ENCODE data around the gene PGAP3. TPM values are rescaled to one million over a fixed set of nuclear protein-coding genes. Genes with fewer than 3 reads are reported as not detected.

Gene PGAP3
- polyA plus RNA-seq, 3 donors, result 8.3 to 19.3 (median 9.2) TPM

- Mint-ChIP-seq H3K27ac (no peak overlapping the region), H3K9me3 (peaks cover 0 to 2% (median 0%) of the 10 kb centered on the region in 7 donors), H3K27me3 (ENCODE audit: low read depth in 3 of 3) (peaks cover 0 to 5% (median 1%) of the 10 kb centered on the region in 3 donors), H3K4me1 (peaks cover 6% of the 10 kb centered on the region), H3K4me3 (no peak overlapping the region), H3K36me3 (peaks cover 26 to 38% of the 10 kb centered on the region in 2 donors)
- DNase-seq, result no peak
- Histone ChIP-seq H3K36me3 (replicated peaks in 1 of 2; ENCODE audit: control insufficient read depth in 1 of 2, insufficient read depth in 2 of 2, low read length in 2 of 2) (peaks cover 19 to 31% of the 10 kb centered on the region in 2 donors), H3K4me2 (replicated peaks; ENCODE audit: extremely low read depth, low read length, poor library complexity, severe bottlenecking) (no peak overlapping the region), H4K20me1 (ENCODE audit: insufficient read depth, low read length) (no peaks in the 10 kb centered on the region), H3K4me3 (replicated peaks in 1 of 3; ENCODE audit: low read depth in 2 of 3, low read length in 3 of 3) (no peak overlapping the region), H3K79me2 (ENCODE audit: insufficient read depth, low read length) (peaks cover 5% of the 10 kb centered on the region), H3K9ac (ENCODE audit: insufficient read depth, low read length, poor library complexity, severe bottlenecking) (no peak overlapping the region), H3K27ac (ENCODE audit: low read depth in 1 of 2, low read length in 2 of 2) (no peak overlapping the region), H3K9me3 (replicated peaks in 1 of 2; ENCODE audit: control insufficient read depth in 1 of 2, insufficient read depth in 1 of 2, low read length in 2 of 2) (no peaks in the 10 kb centered on the region), H2AFZ (ENCODE audit: insufficient read depth, low read depth, low read length, poor library complexity, severe bottlenecking) (no peak overlapping the region), H3K4me1 (ENCODE audit: control insufficient read depth in 1 of 2, insufficient read depth in 2 of 2, low read length in 2 of 2) (peaks cover 6 to 9% of the 10 kb centered on the region in 2 donors), H3K27me3 (ENCODE audit: control insufficient read depth in 2 of 2, insufficient read depth in 2 of 2, low read length in 2 of 2) (no peaks in the 10 kb centered on the region)
- intact Hi-C loops (cut with micrococcal nuclease), result loop anchor here in 1 of 2 donors (5.0 kb wide), 1 partner anchor 37 kb away; the partner anchor contains the start of gene PGAP3
- 96% methylated on average over 8 of the region's 13 CpGs for WGBS (ENCODE audit: insufficient coverage)
- TF ChIP-seq, protein P1, sequence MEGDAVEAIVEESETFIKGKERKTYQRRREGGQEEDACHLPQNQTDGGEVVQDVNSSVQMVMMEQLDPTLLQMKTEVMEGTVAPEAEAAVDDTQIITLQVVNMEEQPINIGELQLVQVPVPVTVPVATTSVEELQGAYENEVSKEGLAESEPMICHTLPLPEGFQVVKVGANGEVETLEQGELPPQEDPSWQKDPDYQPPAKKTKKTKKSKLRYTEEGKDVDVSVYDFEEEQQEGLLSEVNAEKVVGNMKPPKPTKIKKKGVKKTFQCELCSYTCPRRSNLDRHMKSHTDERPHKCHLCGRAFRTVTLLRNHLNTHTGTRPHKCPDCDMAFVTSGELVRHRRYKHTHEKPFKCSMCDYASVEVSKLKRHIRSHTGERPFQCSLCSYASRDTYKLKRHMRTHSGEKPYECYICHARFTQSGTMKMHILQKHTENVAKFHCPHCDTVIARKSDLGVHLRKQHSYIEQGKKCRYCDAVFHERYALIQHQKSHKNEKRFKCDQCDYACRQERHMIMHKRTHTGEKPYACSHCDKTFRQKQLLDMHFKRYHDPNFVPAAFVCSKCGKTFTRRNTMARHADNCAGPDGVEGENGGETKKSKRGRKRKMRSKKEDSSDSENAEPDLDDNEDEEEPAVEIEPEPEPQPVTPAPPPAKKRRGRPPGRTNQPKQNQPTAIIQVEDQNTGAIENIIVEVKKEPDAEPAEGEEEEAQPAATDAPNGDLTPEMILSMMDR (IDR thresholded peaks at IDR 0.05), result no peak
Measured at GRCh38 chr17:39724731-39725130, 36.9 kb upstream of the PGAP3 start.

DNA sequence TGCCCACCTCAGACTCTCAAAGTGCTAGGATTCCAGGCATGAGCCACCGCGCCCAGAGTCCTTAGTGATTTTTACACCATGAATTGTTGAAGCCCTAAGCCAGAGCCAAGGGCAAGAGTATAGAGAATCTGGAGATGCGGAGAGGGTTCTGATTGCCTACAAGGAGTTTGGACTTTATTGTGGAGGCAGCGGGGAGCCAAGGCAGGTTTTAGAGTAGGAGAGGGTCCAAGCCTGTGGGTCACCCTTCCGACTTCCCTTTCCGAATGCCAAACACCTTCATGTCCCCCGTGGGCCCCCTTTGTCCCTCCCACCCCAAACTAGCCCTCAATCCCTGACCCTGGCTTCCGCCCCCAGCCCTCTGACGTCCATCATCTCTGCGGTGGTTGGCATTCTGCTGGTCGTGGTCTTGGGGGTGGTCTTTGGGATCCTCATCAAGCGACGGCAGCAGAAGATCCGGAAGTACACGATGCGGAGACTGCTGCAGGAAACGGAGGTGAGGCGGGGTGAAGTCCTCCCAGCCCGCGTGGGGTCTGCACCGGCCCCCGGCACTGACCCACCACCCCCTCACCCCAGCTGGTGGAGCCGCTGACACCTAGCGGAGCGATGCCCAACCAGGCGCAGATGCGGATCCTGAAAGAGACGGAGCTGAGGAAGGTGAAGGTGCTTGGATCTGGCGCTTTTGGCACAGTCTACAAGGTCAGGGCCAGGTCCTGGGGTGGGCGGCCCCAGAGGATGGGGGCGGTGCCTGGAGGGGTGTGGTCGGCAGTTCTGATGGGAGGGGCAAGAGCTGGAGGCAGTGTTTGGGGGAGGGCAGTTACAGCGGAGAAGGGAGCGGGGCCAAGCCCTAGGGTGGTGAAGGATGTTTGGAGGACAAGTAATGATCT, 35.4 kb upstream of the PGAP3 start:
- H3K79me2 ChIP-seq (ENCODE audit: insufficient read depth, low read length), result no peaks in the 10 kb centered on the region
- no peak overlapping the region for H2AFZ ChIP-seq (ENCODE audit: insufficient read depth, low read depth, low read length, poor library complexity, severe bottlenecking)
- H3K4me1 ChIP-seq (ENCODE audit: control insufficient read depth in 1 of 2, insufficient read depth in 2 of 2, low read length in 2 of 2), result peaks cover 0 to 4% of the 10 kb centered on the region in 2 donors
- Mint-ChIP-seq H3K27ac (peak overlapping the region in 1 of 7 donors; percentile 66), H3K4me3 (no peak overlapping the region), H3K9me3 (peaks cover 0 to 2% (median 0%) of the 10 kb centered on the region in 7 donors), H3K27me3 (ENCODE audit: low read depth in 3 of 3) (peaks cover 0 to 5% (median 1%) of the 10 kb centered on the region in 3 donors), H3K36me3 (peaks cover 16 to 25% of the 10 kb centered on the region in 2 donors), H3K4me1 (peaks cover 3% of the 10 kb centered on the region)
- no peaks in the 10 kb centered on the region for H3K9me3 ChIP-seq (replicated peaks in 1 of 2; ENCODE audit: control insufficient read depth in 1 of 2, insufficient read depth in 1 of 2, low read length in 2 of 2)
- TF ChIP-seq, protein P1 (IDR thresholded peaks at IDR 0.05), result no peak
- peaks cover 10 to 18% of the 10 kb centered on the region in 2 donors for H3K36me3 ChIP-seq (replicated peaks in 1 of 2; ENCODE audit: control insufficient read depth in 1 of 2, insufficient read depth in 2 of 2, low read length in 2 of 2)
- no peaks in the 10 kb centered on the region for H4K20me1 ChIP-seq (ENCODE audit: insufficient read depth, low read length)
- no peak overlapping the region for H3K4me2 ChIP-seq (replicated peaks; ENCODE audit: extremely low read depth, low read length, poor library complexity, severe bottlenecking)
- H3K27me3 ChIP-seq (ENCODE audit: control insufficient read depth in 2 of 2, insufficient read depth in 2 of 2, low read length in 2 of 2), result no peaks in the 10 kb centered on the region
- 93% methylated on average over 18 of the region's 34 CpGs for WGBS (ENCODE audit: insufficient coverage)
- intact Hi-C loops (cut with micrococcal nuclease), result no loop called here
- no peak overlapping the region for H3K27ac ChIP-seq (ENCODE audit: low read depth in 1 of 2, low read length in 2 of 2)
- no peak overlapping the region for H3K4me3 ChIP-seq (replicated peaks in 1 of 3; ENCODE audit: low read depth in 2 of 3, low read length in 3 of 3)
- no peak for DNase-seq
- no peak overlapping the region for H3K9ac ChIP-seq (ENCODE audit: insufficient read depth, low read length, poor library complexity, severe bottlenecking)

All from CD14-positive monocyte (primary cell).